A549 (cell line): ENCODE data around the gene EVPL. TPM values are rescaled to one million over a fixed set of nuclear protein-coding genes. Genes with fewer than 3 reads are reported as not detected.

Experiments
- ATAC-seq, 2 experiments: fragments of 200-7000 bp in 1 of 2; fragments of >200 bp in 1 of 2; cut with Nextera tagmentation in 1 of 2; cut with Tn5 transposase in 1 of 2; 3 replicates each; pipeline versions ENCODE4 v1.8.0 to v1.9.1; 2018 to 2020; ENCODE audit warnings: mild to moderate bottlenecking in 1 of 2, moderate library complexity in 1 of 2
- CTCF ChIA-PET: fragments of 300-600 bp; sonication (Branson Sonifier 250); formaldehyde crosslinking; extraction: SDS; loops from one replicate; lab custom pipeline; 2021; ENCODE audit warnings: antibody characterized with exemption, inconsistent platforms; lab: Yijun Ruan, JAX
- POLR2A ChIA-PET: fragments of 350-600 bp; formaldehyde crosslinking; extraction: SDS; loops from one replicate; lab custom pipeline; 2021; ENCODE audit warnings: antibody characterized with exemption, inconsistent platforms; lab: Yijun Ruan, JAX
- DNase-seq, 2 experiments: peaks; one replicate each; pipeline versions ENCODE4 v3.0.0 to v3.0.0-alpha.2; 2011 to 2016; ENCODE audit warnings: low read depth in 1 of 2, low spot score in 1 of 2
- FAIRE-seq: peaks from 2 replicates; lab custom pipeline; 2011; peaks lifted over from hg19 to GRCh38; lab: Jason Lieb, UNC
- H3K27ac ChIP-seq, 2 experiments: fragments of >200 bp; sonication (Bioruptor Twin); formaldehyde crosslinking; 3 replicates each; pipeline ENCODE4 v1.5.1; 2016 to 2017
- H3K4me1 ChIP-seq: fragments of >200 bp; sonication (Bioruptor Twin); formaldehyde crosslinking; 3 replicates; pipeline ENCODE4 v1.6.1; 2016
- H3K4me2 ChIP-seq: fragments of >200 bp; sonication (Bioruptor Twin); formaldehyde crosslinking; 3 replicates; pipeline ENCODE4 v1.6.1; 2016
- H3K4me3 ChIP-seq: fragments of >200 bp; sonication (Bioruptor Twin); formaldehyde crosslinking; 3 replicates; pipeline ENCODE4 v1.5.1; 2016
- H3K9me3 ChIP-seq: fragments of >200 bp; sonication (Bioruptor Twin); formaldehyde crosslinking; 3 replicates; pipeline ENCODE4 v1.6.1; 2016
- BCL3 ChIP-seq: fragments of >200 bp; sonication (Bioruptor Twin); formaldehyde crosslinking; IDR thresholded peaks from 3 replicates; pipeline ENCODE4 v1.6.1; 2016
- BHLHE40 ChIP-seq: IDR thresholded peaks from 2 replicates; pipeline ENCODE4 v1.6.1; 2012; ENCODE audit warnings: low read depth, low read length, inconsistent platforms
- CBX2 ChIP-seq: fragments of 200-600 bp; sonication (generic); IDR thresholded peaks from 2 replicates; pipeline ENCODE4 v1.6.1; 2016; ENCODE audit warnings: low read depth, mild to moderate bottlenecking, borderline replicate concordance
- CBX8 ChIP-seq: fragments of 200-600 bp; sonication (generic); IDR thresholded peaks from 2 replicates; pipeline ENCODE4 v1.6.1; 2016
- CHD2 ChIP-seq: fragments of 150-350 bp; IDR thresholded peaks from 2 replicates; pipeline ENCODE4 v1.6.1; 2014; ENCODE audit warnings: low read length; ENCODE audit not compliant: partially characterized antibody
- CTCF ChIP-seq: fragments of >200 bp; sonication (Bioruptor Twin); formaldehyde crosslinking; IDR thresholded peaks from 3 replicates; pipeline ENCODE4 v1.5.1; 2016
- EHF ChIP-seq: fragments of 250-450 bp; sonication (Bioruptor Pico); IDR thresholded peaks from 2 replicates; pipeline ENCODE4 v1.5.0; 2020; ENCODE audit warnings: mild to moderate bottlenecking
- EHMT2 ChIP-seq: fragments of 200-600 bp; sonication (generic); IDR thresholded peaks from 2 replicates; pipeline ENCODE4 v1.6.1; 2016; ENCODE audit warnings: antibody characterized with exemption, low read depth, mild to moderate bottlenecking, moderate library complexity
- ELK1 ChIP-seq: fragments of 150-350 bp; IDR thresholded peaks from 2 replicates; pipeline ENCODE4 v1.6.1; 2014; ENCODE audit warnings: low read depth, mild to moderate bottlenecking, low read length
- GATA3 ChIP-seq: IDR thresholded peaks from 2 replicates; pipeline ENCODE4 v1.6.1; 2012; ENCODE audit warnings: borderline replicate concordance
- HDAC2 ChIP-seq: fragments of 200-600 bp; sonication (generic); IDR thresholded peaks from 2 replicates; pipeline ENCODE4 v1.6.1; 2016
- HEYL ChIP-seq: fragments of 250-450 bp; sonication (Bioruptor Pico); IDR thresholded peaks from 2 replicates; pipeline ENCODE4 v1.8.0; 2021; ENCODE audit warnings: mild to moderate bottlenecking, moderate library complexity
- HOXB13 ChIP-seq: fragments of 250-450 bp; sonication (Bioruptor Pico); IDR thresholded peaks from 2 replicates; pipeline ENCODE4 v1.5.0; 2020; ENCODE audit warnings: low read depth, mild to moderate bottlenecking, moderate library complexity
- KDM5A ChIP-seq: fragments of 200-600 bp; sonication (generic); IDR thresholded peaks from 2 replicates; pipeline ENCODE4 v1.6.1; 2016; ENCODE audit warnings: antibody characterized with exemption, mild to moderate bottlenecking
- MAX ChIP-seq: IDR thresholded peaks from 2 replicates; pipeline ENCODE4 v1.6.1; 2012
- MAZ ChIP-seq: fragments of 150-350 bp; IDR thresholded peaks from 2 replicates; pipeline ENCODE4 v1.6.1; 2014; ENCODE audit warnings: antibody characterized with exemption, low read depth, low read length, borderline replicate concordance
- NFE2L2 ChIP-seq: fragments of 150-350 bp; conservative IDR thresholded peaks from 2 replicates; pipeline ENCODE4 v1.6.1; 2014; ENCODE audit warnings: low read length
- PHF8 ChIP-seq: fragments of 200-600 bp; sonication (generic); IDR thresholded peaks from 2 replicates; pipeline ENCODE4 v1.6.1; 2016; ENCODE audit warnings: low read depth, mild to moderate bottlenecking, antibody characterized with exemption, moderate library complexity, borderline replicate concordance
- POLR2A ChIP-seq: IDR thresholded peaks from 2 replicates; pipeline ENCODE4 v1.6.1; 2012; ENCODE audit warnings: mild to moderate bottlenecking, low read length
- POLR2AphosphoS2 ChIP-seq: conservative IDR thresholded peaks from 2 replicates; pipeline ENCODE4 v1.6.1; 2012; ENCODE audit warnings: low read length, improper control_type of control experiment, inconsistent platforms
- RARB ChIP-seq: fragments of 250-450 bp; sonication (Bioruptor Pico); IDR thresholded peaks from 2 replicates; pipeline ENCODE4 v1.8.0; 2021; ENCODE audit warnings: mild to moderate bottlenecking, moderate library complexity
- RFX5 ChIP-seq: fragments of 450-650 bp; IDR thresholded peaks from 2 replicates; pipeline ENCODE4 v1.7.1; 2014; ENCODE audit warnings: antibody characterized with exemption, mild to moderate bottlenecking, moderate library complexity
- SMC3 ChIP-seq: fragments of >200 bp; sonication (Bioruptor Twin); formaldehyde crosslinking; IDR thresholded peaks from 3 replicates; pipeline ENCODE4 v1.6.1; 2018; ENCODE audit warnings: inconsistent platforms
- TP53 ChIP-seq: fragments of 250-450 bp; sonication (Bioruptor Pico); IDR thresholded peaks from 2 replicates; pipeline ENCODE4 v1.5.0; 2021; ENCODE audit warnings: mild to moderate bottlenecking, moderate library complexity
- ZC3H11A ChIP-seq: fragments of 450-650 bp; IDR thresholded peaks from 2 replicates; pipeline ENCODE4 v1.6.1; 2014; ENCODE audit warnings: antibody characterized with exemption, mild to moderate bottlenecking
- WGBS: methylation state at CpG from one replicate; pipeline ENCODE4 v1.1.6; 2017; ENCODE audit errors: missing lambda C conversion rate; 5-methylcytosine and 5-hydroxymethylcytosine counted together
- polyA plus RNA-seq, 4 experiments: library from polyadenylated mRNA; depleted of rRNA in 3 of 4; stranded (reverse); fragments of >200 nt; fragmentation: RNase III in 1 of 4; extraction: RNeasy Plus Mini Kit Qiagen cat#74134 plus additional on column Dnase treatment in 1 of 4; gene quantifications; 2 replicates in 3 of 4; 3 replicates in 1 of 4; pipeline ENCODE4 v1.2.3, GENCODE V29; 2011 to 2017
- TF ChIP-seq, protein P1 (sequence below): fragments of 450-650 bp; IDR thresholded peaks from 2 replicates; pipeline ENCODE4 v1.6.1; 2014; ENCODE audit warnings: antibody characterized with exemption

Gene EVPL
- polyA plus RNA-seq, 2 of the 4 experiments (the other 2 are of a cell fraction), result 4.1 to 13.9 TPM

- no peak for FAIRE-seq
Measured at GRCh38 chr17:76022285-76022684, 4.8 kb downstream of the EVPL start.

GRCh38 chr17:76019833-76020467, 7.2 kb downstream of the EVPL start:
- no peaks in the 10 kb centered on the region for H3K4me1 ChIP-seq
- H3K4me2 ChIP-seq, result no peak overlapping the region
- ChIA-PET POLR2A (interaction anchor here (1.3 kb wide), 1 partner anchor 52 kb away, joined by 4 read pairs; the partner anchor contains the start of gene SRP68), CTCF (interaction anchor here (0.7 to 18.5 kb wide), 9 partner anchors 17 to 283 kb away, joined by 3 to 408 read pairs (median 4); partner anchors contain the start of genes CDK3 and EVPL)
- DNase-seq (no peak), ATAC-seq (no peak), FAIRE-seq (peak; percentile 54)
- no peaks in the 10 kb centered on the region for H3K9me3 ChIP-seq
- no peak for TF ChIP-seq EHF (CRISPR knock-in tag)
- no peak for TF ChIP-seq HEYL
- no peak for TF ChIP-seq CTCF
- no peak for TF ChIP-seq CBX8
- no peak for TF ChIP-seq BCL3
- TF ChIP-seq GATA3, result no peak
- no peak for TF ChIP-seq HOXB13 (CRISPR knock-in tag)
- no peak for TF ChIP-seq RFX5
- TF ChIP-seq PHF8, result no peak
- TF ChIP-seq CBX2, result no peak
- no peak overlapping the region for H3K4me3 ChIP-seq
- WGBS, result 91% methylated on average over 6 of the region's 6 CpGs
- no peak overlapping the region for H3K27ac ChIP-seq

More at GRCh38 chr17:76022285-76022684, 4.8 kb downstream of the EVPL start:
- Histone ChIP-seq H3K9me3 (no peaks in the 10 kb centered on the region), H3K4me1 (peaks cover 10% of the 10 kb centered on the region; the same call in 2 of the 3 replicates), H3K4me3 (no peak overlapping the region), H3K4me2 (no peak overlapping the region), H3K27ac (no peak overlapping the region)
- POLR2A ChIA-PET, result no interaction called here
- no peak for DNase-seq
- WGBS, result 94% methylated on average over 14 of the region's 24 CpGs
- no peak for ATAC-seq
- CTCF ChIA-PET, result interaction anchor here (0.6 to 18.5 kb wide), 4 partner anchors 8 to 409 kb away, joined by 3 to 408 read pairs (median 184); partner anchors contain the start of genes CDK3 and EVPL
- TF ChIP-seq CHD2, result no peak
- TF ChIP-seq SMC3, result no peak
- TF ChIP-seq, protein P1, sequence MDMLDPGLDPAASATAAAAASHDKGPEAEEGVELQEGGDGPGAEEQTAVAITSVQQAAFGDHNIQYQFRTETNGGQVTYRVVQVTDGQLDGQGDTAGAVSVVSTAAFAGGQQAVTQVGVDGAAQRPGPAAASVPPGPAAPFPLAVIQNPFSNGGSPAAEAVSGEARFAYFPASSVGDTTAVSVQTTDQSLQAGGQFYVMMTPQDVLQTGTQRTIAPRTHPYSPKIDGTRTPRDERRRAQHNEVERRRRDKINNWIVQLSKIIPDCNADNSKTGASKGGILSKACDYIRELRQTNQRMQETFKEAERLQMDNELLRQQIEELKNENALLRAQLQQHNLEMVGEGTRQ, result no peak
- TF ChIP-seq KDM5A, result no peak
- TF ChIP-seq ZC3H11A, result no peak
- no peak for TF ChIP-seq ELK1
- no peak for TF ChIP-seq HDAC2
- TF ChIP-seq EHMT2, result no peak
- TF ChIP-seq MAX, result no peak
- no peak for TF ChIP-seq MAZ
- TF ChIP-seq BHLHE40, result no peak
- no peak for TF ChIP-seq RARB (CRISPR knock-in tag)
- no peak for TF ChIP-seq NFE2L2
- TF ChIP-seq RFX5, result no peak
- no peak for TF ChIP-seq TP53 (CRISPR knock-in tag)
- no peak for TF ChIP-seq HOXB13 (CRISPR knock-in tag)
- TF ChIP-seq POLR2A, result no peak
- no peak for TF ChIP-seq POLR2AphosphoS2
